SKM-1 (cell line): ENCODE data around the gene LUZP1.

Experiments used
- DNase-seq: peaks from one replicate; lab custom pipeline; 2025; ENCODE audit not compliant: unreplicated experiment; lab: John Stamatoyannopoulos, UW

Gene LUZP1

GRCh38 chr1:23035823-23036452 lies 132.7 kb downstream of the LUZP1 start:
- DNase-seq, result no peak
